SK-N-SH treated with all-trans-retinoic acid at 6 μM for 48 hours (cell line): Measurements from ENCODE around the gene SORCS2.

Experiments used
- ATAC-seq: fragments of 200-7000 bp; cut with Tn5 transposase; 3 replicates; pipeline ENCODE4 v1.9.1; 2020; ENCODE audit warnings: mild to moderate bottlenecking, moderate library complexity
- ARNTL ChIP-seq: fragments of 450-650 bp; formaldehyde crosslinking; IDR thresholded peaks from 2 replicates; pipeline ENCODE4 v1.5.0; 2020; ENCODE audit warnings: low read depth, mild to moderate bottlenecking, moderate library complexity, borderline replicate concordance
- BACH2 ChIP-seq: fragments of 250-450 bp; sonication (Bioruptor Pico); IDR thresholded peaks from 2 replicates; pipeline ENCODE4 v1.9.0; 2021; ENCODE audit warnings: mild to moderate bottlenecking, borderline replicate concordance
- ESRRG ChIP-seq: fragments of 250-450 bp; sonication (Bioruptor Pico); IDR thresholded peaks from 2 replicates; pipeline ENCODE4 v1.6.1; 2021; ENCODE audit warnings: mild to moderate bottlenecking
- ISL1 ChIP-seq: fragments of 250-450 bp; sonication (Bioruptor Pico); IDR thresholded peaks from 2 replicates; pipeline ENCODE4 v2.1.2; 2022; ENCODE audit warnings: mild to moderate bottlenecking, moderate library complexity
- OSR1 ChIP-seq: fragments of 250-450 bp; sonication (Bioruptor Pico); IDR thresholded peaks from 2 replicates; pipeline ENCODE4 v1.8.0; 2022; ENCODE audit warnings: moderate library complexity, mild to moderate bottlenecking, inconsistent platforms
- PATZ1 ChIP-seq: fragments of 250-450 bp; sonication (Bioruptor Pico); IDR thresholded peaks from 2 replicates; pipeline ENCODE4 v1.8.0; 2020; ENCODE audit warnings: mild to moderate bottlenecking, moderate library complexity, borderline replicate concordance
- POU6F1 ChIP-seq: fragments of 250-450 bp; sonication (Bioruptor Pico); IDR thresholded peaks from 2 replicates; pipeline ENCODE4 v1.8.0; 2021; ENCODE audit warnings: low read depth, mild to moderate bottlenecking, moderate library complexity, borderline replicate concordance
- PPARA ChIP-seq: fragments of 250-450 bp; sonication (Bioruptor Pico); IDR thresholded peaks from 2 replicates; pipeline ENCODE4 v1.5.0; 2020; ENCODE audit warnings: mild to moderate bottlenecking, borderline replicate concordance
- RARB ChIP-seq: fragments of 250-450 bp; sonication (Bioruptor Pico); IDR thresholded peaks from 2 replicates; pipeline ENCODE4 v1.8.0; 2021; ENCODE audit warnings: mild to moderate bottlenecking, moderate library complexity
- SNAI2 ChIP-seq: fragments of 250-450 bp; sonication (Bioruptor Pico); IDR thresholded peaks from 2 replicates; pipeline ENCODE4 v1.5.0; 2020; ENCODE audit warnings: mild to moderate bottlenecking, moderate library complexity
- TCF4 ChIP-seq: fragments of 250-450 bp; sonication (Bioruptor Pico); IDR thresholded peaks from 2 replicates; pipeline ENCODE4 v1.8.0; 2021; ENCODE audit warnings: mild to moderate bottlenecking, moderate library complexity, borderline replicate concordance
- TSHZ2 ChIP-seq: fragments of 250-450 bp; sonication (Bioruptor Pico); IDR thresholded peaks from 2 replicates; pipeline ENCODE4 v1.5.0; 2020; ENCODE audit warnings: mild to moderate bottlenecking, moderate library complexity
- ZC3H10 ChIP-seq: fragments of 250-450 bp; sonication (Bioruptor Pico); IDR thresholded peaks from 2 replicates; pipeline ENCODE4 v1.5.1; 2021; ENCODE audit warnings: mild to moderate bottlenecking, moderate library complexity
- ZFP3 ChIP-seq: fragments of 250-450 bp; sonication (Bioruptor Pico); IDR thresholded peaks from 2 replicates; pipeline ENCODE4 v1.5.0; 2020; ENCODE audit warnings: mild to moderate bottlenecking, moderate library complexity
- ZFP30 ChIP-seq: fragments of 450-650 bp; formaldehyde crosslinking; IDR thresholded peaks from 2 replicates; pipeline ENCODE4 v1.5.0; 2022; ENCODE audit warnings: mild to moderate bottlenecking, moderate library complexity
- ZNF565 ChIP-seq: fragments of 450-650 bp; formaldehyde crosslinking; conservative IDR thresholded peaks from 2 replicates; pipeline ENCODE4 v1.5.0; 2020; ENCODE audit warnings: low read depth, mild to moderate bottlenecking, moderate library complexity
- ZNF70 ChIP-seq: fragments of 450-650 bp; formaldehyde crosslinking; IDR thresholded peaks from 2 replicates; pipeline ENCODE4 v1.5.0; 2020; ENCODE audit warnings: mild to moderate bottlenecking, moderate library complexity
- ZNF8 ChIP-seq: fragments of 450-650 bp; formaldehyde crosslinking; IDR thresholded peaks from 2 replicates; pipeline ENCODE4 v1.5.0; 2020; ENCODE audit warnings: mild to moderate bottlenecking, moderate library complexity

Gene SORCS2

GRCh38 chr4:7549866-7550265 lies 357.5 kb downstream of the SORCS2 start (continued):
- TF ChIP-seq POU6F1 (no peak), ISL1 (CRISPR knock-in tag) (no peak), PATZ1 (CRISPR knock-in tag) (no peak), PPARA (CRISPR knock-in tag) (no peak), ZNF8 (CRISPR knock-in tag) (no peak)

GRCh38 chr4:7552466-7552865 lies 360.1 kb downstream of the SORCS2 start:
- ATAC-seq: no peak

GRCh38 chr4:7553280-7553679 lies 360.9 kb downstream of the SORCS2 start:
- TF ChIP-seq PATZ1 (CRISPR knock-in tag) (no peak), ZNF70 (no peak), OSR1 (no peak), BACH2 (no peak), TCF4 (CRISPR knock-in tag) (no peak), ZNF8 (CRISPR knock-in tag) (no peak), TSHZ2 (CRISPR knock-in tag) (no peak), ISL1 (CRISPR knock-in tag) (no peak), ZC3H10 (CRISPR knock-in tag) (no peak), ZFP3 (CRISPR knock-in tag) (no peak), ARNTL (CRISPR knock-in tag) (no peak), RARB (CRISPR knock-in tag) (no peak)
- TF ChIP-seq, all 23 proteins: peak for 0
- ATAC-seq: no peak

More at GRCh38 chr4:7552466-7552865, 360.1 kb downstream of the SORCS2 start:
- TF ChIP-seq TSHZ2 (CRISPR knock-in tag): no peak
- TF ChIP-seq POU6F1: no peak
- no peak for TF ChIP-seq ZC3H10 (CRISPR knock-in tag)
- no peak for TF ChIP-seq BACH2
- TF ChIP-seq ISL1 (CRISPR knock-in tag): no peak
- TF ChIP-seq ESRRG (CRISPR knock-in tag): no peak
- TF ChIP-seq ZNF565 (CRISPR knock-in tag): no peak
- TF ChIP-seq SNAI2 (CRISPR knock-in tag): no peak
- no peak for TF ChIP-seq ZFP3 (CRISPR knock-in tag)
- TF ChIP-seq TCF4 (CRISPR knock-in tag): no peak
- TF ChIP-seq ZFP30 (CRISPR knock-in tag): no peak
- TF ChIP-seq PPARA (CRISPR knock-in tag): no peak
- TF ChIP-seq, all 23 proteins: peak for 0
